ENCODE measurements around the gene LAMP1.

- TF ChIP-seq POLR2A (IDR thresholded peaks at IDR 0.05): no peak
- TF ChIP-seq, protein P1, sequence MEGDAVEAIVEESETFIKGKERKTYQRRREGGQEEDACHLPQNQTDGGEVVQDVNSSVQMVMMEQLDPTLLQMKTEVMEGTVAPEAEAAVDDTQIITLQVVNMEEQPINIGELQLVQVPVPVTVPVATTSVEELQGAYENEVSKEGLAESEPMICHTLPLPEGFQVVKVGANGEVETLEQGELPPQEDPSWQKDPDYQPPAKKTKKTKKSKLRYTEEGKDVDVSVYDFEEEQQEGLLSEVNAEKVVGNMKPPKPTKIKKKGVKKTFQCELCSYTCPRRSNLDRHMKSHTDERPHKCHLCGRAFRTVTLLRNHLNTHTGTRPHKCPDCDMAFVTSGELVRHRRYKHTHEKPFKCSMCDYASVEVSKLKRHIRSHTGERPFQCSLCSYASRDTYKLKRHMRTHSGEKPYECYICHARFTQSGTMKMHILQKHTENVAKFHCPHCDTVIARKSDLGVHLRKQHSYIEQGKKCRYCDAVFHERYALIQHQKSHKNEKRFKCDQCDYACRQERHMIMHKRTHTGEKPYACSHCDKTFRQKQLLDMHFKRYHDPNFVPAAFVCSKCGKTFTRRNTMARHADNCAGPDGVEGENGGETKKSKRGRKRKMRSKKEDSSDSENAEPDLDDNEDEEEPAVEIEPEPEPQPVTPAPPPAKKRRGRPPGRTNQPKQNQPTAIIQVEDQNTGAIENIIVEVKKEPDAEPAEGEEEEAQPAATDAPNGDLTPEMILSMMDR (IDR thresholded peaks at IDR 0.05): no peak
Measured at GRCh38 chr13:113342820-113343691, 46.0 kb downstream of the LAMP1 start.

Measured in Peyer's patch (tissue), 4 donors.